Karpas-422 (cell line): ENCODE measurements around the gene LSM7. TPM values are rescaled to one million over a fixed set of nuclear protein-coding genes. Genes with fewer than 3 reads are reported as not detected.
"Not testable (repeated sequence)": the region's sequence is repeated elsewhere in the genome, so short reads cannot be mapped to it uniquely, and the experiment has no call there.

Experiments
- DNase-seq: peaks from one replicate; pipeline ENCODE4 v3.0.0-alpha.2; 2015
- H2AFZ ChIP-seq: fragments of 200-600 bp; sonication (generic); 2 replicates; pipeline ENCODE4 v1.6.1; 2014; ENCODE audit warnings: antibody characterized with exemption, low read length, mixed read lengths
- H3K27ac ChIP-seq: fragments of 200-600 bp; sonication (generic); 2 replicates; pipeline ENCODE4 v1.5.1; 2014; ENCODE audit warnings: mild to moderate bottlenecking, low read length, moderate library complexity
- H3K27me3 ChIP-seq: fragments of 200-600 bp; sonication (generic); 2 replicates; pipeline ENCODE4 v1.6.1; 2014; ENCODE audit warnings: low read length, mixed read lengths
- H3K36me3 ChIP-seq: fragments of 200-600 bp; sonication (generic); 2 replicates; pipeline ENCODE4 v1.6.1; 2014; ENCODE audit warnings: low read length, mixed read lengths; ENCODE audit not compliant: insufficient read depth
- H3K4me1 ChIP-seq: fragments of 200-600 bp; sonication (generic); 2 replicates; pipeline ENCODE4 v1.6.1; 2014; ENCODE audit warnings: mild to moderate bottlenecking, low read length, mixed read lengths
- H3K4me2 ChIP-seq: fragments of 200-600 bp; sonication (generic); 2 replicates; pipeline ENCODE4 v1.6.1; 2014; ENCODE audit warnings: low read length, low read depth, mild to moderate bottlenecking; ENCODE audit not compliant: poor library complexity, severe bottlenecking
- H3K4me3 ChIP-seq: fragments of 200-600 bp; sonication (generic); 2 replicates; pipeline ENCODE4 v1.5.1; 2014; ENCODE audit warnings: mild to moderate bottlenecking, antibody characterized with exemption, low read length, mixed read lengths
- H3K79me2 ChIP-seq: fragments of 200-600 bp; sonication (generic); 2 replicates; pipeline ENCODE4 v1.6.1; 2014; ENCODE audit warnings: mild to moderate bottlenecking, low read length, mixed read lengths
- H3K9ac ChIP-seq: fragments of 200-600 bp; sonication (generic); 2 replicates; pipeline ENCODE4 v1.6.0; 2014; ENCODE audit warnings: low read length
- H3K9me2 ChIP-seq: fragments of 200-600 bp; sonication (generic), shearing (Covaris generic); replicated peaks from 2 replicates; pipeline ENCODE4 v1.6.0; 2014; ENCODE audit warnings: mild to moderate bottlenecking, low read length, moderate library complexity; ENCODE audit not compliant: insufficient read depth
- H3K9me3 ChIP-seq: fragments of 300-700, 200-600 bp; sonication (generic); 2 replicates; pipeline ENCODE4 v1.6.1; 2014; ENCODE audit warnings: low read length, mixed read lengths
- H4K20me1 ChIP-seq: fragments of 200-600 bp; sonication (generic); 2 replicates; pipeline ENCODE4 v1.6.1; 2014; ENCODE audit warnings: mild to moderate bottlenecking, antibody characterized with exemption, low read length, low read depth; ENCODE audit not compliant: insufficient read depth
- total RNA-seq: library from RNA; depleted of rRNA; stranded (reverse); fragments of >200 nt; shearing (Covaris generic); gene quantifications from 2 replicates; pipeline ENCODE4 v1.2.3, GENCODE V29; 2014; ENCODE audit warnings: low replicate concordance

The LSM7 gene
- total RNA-seq, 1 experiment from 2014 or later, result 140 TPM

DNA sequence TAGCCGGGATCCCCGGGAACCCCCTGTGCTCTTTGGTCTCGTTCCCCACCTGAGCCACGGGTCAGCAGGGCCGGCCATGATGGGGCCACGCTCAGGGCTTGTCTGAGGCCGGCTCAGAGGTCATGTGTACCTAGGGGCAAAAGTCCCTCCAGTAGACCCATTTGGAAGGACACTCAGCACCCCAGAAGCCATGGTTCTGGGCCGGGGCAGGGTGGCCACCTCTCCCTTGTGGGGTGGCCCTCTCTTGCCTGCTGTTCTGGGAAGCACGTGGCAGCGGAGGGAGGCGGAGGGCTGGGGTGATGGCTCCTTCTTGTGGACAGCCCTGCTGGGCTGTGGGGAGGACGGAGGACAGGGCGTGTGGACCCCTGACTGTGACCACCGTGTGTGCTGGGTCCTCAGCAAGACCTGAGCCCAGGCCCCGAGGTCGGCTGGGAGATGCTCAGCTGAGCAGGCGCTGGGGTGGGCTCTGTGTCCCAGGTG, 40.0 kb downstream of the LSM7 start:
- no peak for DNase-seq

DNA sequence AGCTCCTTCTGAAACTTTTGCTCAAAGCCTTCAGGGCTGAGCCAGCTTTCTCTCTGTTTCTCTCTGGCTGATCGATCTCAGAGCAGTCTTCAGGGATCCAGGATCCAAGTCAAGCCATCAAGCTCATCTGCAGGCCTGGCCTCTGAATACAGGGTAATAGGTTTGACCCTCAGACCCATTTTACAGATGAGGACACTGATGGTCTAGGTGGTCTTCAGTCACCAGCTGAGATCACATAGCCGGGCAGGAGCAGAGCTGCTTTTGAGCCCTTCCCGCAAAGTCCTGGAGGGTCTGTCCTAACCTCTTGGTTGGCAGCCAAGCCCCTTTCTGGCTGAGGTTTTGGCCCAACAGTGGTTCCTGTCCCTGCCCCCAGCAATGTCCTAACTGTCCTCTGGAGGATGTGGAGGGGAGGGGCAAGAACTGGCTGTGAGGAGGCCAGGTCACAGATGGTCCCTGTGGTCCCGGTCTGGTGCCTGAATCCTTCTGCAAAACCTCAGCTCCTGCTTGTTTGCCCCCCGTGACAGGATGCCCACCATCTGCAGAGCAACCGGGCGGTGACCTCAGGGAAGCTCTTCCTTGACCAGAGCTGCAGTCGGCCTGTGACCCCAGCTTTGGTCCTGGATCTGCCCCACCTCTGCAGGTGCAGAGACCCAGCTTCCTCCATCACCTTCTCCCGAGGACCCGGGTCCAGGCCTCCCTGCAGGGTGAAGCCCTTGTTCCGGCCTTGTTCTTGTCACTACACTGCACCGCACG, 40.6 kb downstream of the LSM7 start:
- no peaks in the 10 kb centered on the region; the same call in 1 of the 2 replicates for H4K20me1 ChIP-seq
- no peaks in the 10 kb centered on the region for H3K79me2 ChIP-seq
- no peak overlapping the region for H3K4me2 ChIP-seq
- H3K9me2 ChIP-seq, result no peaks in the 10 kb centered on the region
- no peak overlapping the region for H2AFZ ChIP-seq
- H3K36me3 ChIP-seq, result no peaks in the 10 kb centered on the region
- no peak overlapping the region for H3K4me3 ChIP-seq
- H3K4me1 ChIP-seq, result peaks cover 13% of the 10 kb centered on the region
- H3K9ac ChIP-seq, result no peak overlapping the region
- no peak overlapping the region for H3K27ac ChIP-seq
- no peaks in the 10 kb centered on the region for H3K27me3 ChIP-seq
- H3K9me3 ChIP-seq, result no peaks in the 10 kb centered on the region
- DNase-seq, result no peak

More for the DNA sequence above, 40.0 kb downstream of the LSM7 start:
- Histone ChIP-seq H4K20me1 (no peaks in the 10 kb centered on the region), H3K9me3 (no peaks in the 10 kb centered on the region), H3K27ac (no peak overlapping the region), H3K79me2 (no peaks in the 10 kb centered on the region), H3K9me2 (no peaks in the 10 kb centered on the region), H3K36me3 (no peaks in the 10 kb centered on the region), H3K4me3 (no peak overlapping the region), H3K4me2 (no peak overlapping the region), H3K4me1 (peaks cover 13% of the 10 kb centered on the region), H3K9ac (no peak overlapping the region), H3K27me3 (no peaks in the 10 kb centered on the region), H2AFZ (no peak overlapping the region)

DNA sequence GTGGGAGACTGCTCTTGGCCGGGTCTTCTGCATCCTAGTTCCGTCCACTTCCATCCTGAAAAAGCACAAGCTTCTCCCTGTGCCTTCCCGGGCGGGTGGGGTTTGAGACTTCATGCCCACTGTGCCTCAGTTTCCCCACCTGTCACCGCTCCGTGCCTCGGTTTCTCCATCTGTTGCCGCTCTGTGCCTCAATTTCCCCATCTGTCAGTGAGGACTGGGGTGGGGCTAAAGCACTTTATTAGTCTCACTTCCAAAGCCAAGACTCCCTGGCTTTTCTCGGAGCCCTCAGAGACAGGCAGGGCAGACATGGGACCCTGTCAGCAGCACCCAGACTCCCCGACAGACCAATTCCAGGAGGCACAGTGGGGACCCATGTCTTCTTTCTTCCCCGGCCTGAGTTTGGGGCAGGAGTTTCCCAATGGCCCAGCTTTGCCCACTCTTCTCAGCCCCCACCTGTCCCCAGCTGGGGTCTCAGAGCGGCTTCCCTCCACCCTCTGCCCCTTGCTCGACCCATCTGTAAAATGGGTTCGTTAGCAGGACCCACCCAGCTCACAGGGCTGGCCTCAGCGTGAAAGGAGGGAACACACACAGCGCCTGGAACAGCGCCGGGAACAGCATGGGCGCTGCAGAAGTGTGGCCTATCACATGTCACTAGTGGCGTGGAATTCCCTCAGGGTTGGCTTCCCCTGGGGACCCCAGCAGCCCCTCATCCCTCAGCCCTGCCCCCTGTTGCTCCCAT, 41.8 kb downstream of the LSM7 start:
- H3K4me2 ChIP-seq, result no peak overlapping the region
- no peak overlapping the region for H3K4me3 ChIP-seq
- no peaks in the 10 kb centered on the region for H3K27me3 ChIP-seq
- no peak for DNase-seq
- H3K9me2 ChIP-seq, result no peaks in the 10 kb centered on the region
- H2AFZ ChIP-seq, result no peak overlapping the region
- peaks cover 13% of the 10 kb centered on the region for H3K4me1 ChIP-seq
- H3K9ac ChIP-seq, result no peak overlapping the region
- H3K9me3 ChIP-seq, result no peaks in the 10 kb centered on the region
- no peaks in the 10 kb centered on the region; the same call in 1 of the 2 replicates for H4K20me1 ChIP-seq
- H3K36me3 ChIP-seq, result no peaks in the 10 kb centered on the region
- H3K79me2 ChIP-seq, result no peaks in the 10 kb centered on the region
- no peak overlapping the region for H3K27ac ChIP-seq

DNA sequence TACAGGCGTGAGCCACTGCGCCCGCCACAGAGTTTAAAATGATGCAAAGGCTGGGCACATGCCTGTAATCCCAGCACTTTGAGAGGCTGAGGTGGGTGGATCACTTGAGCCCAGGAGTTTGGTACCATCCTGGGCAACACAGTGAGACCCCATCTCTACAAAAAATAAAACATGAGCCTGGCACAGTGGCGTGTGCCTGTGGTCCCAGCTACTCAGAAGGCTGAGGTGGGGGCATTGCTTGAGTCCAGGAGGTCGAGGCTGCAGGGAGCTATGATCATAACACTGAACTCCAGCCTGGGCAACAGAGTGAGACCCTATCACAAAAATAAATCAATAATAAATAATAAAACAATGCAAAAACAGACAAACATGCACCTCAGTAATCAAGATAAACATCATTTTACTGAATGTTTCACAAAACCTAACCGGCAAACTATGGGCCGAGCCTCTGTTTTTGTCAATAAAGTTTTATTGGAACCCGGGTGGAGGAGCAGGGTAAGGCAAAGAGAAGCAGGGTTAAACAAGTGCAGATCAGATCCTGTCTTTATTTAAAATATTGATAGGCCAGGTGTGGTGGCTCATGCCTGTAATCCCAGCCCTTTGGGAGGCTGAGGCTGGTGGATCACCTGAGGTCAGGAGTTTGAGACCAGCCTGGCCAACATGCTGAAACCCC, 44.4 kb downstream of the LSM7 start:
- Histone ChIP-seq H3K4me3 (no peak overlapping the region), H3K27ac (no peak overlapping the region), H3K9ac (no peak overlapping the region), H3K79me2 (no peaks in the 10 kb centered on the region), H3K9me2 (no peaks in the 10 kb centered on the region), H3K27me3 (no peaks in the 10 kb centered on the region), H3K36me3 (no peaks in the 10 kb centered on the region), H4K20me1 (peaks cover under 1% of the 10 kb centered on the region; the same call in 1 of the 2 replicates), H2AFZ (no peak overlapping the region), H3K9me3 (no peaks in the 10 kb centered on the region), H3K4me2 (no peak overlapping the region), H3K4me1 (peaks cover 1% of the 10 kb centered on the region)
- peak; percentile 55 for DNase-seq

DNA sequence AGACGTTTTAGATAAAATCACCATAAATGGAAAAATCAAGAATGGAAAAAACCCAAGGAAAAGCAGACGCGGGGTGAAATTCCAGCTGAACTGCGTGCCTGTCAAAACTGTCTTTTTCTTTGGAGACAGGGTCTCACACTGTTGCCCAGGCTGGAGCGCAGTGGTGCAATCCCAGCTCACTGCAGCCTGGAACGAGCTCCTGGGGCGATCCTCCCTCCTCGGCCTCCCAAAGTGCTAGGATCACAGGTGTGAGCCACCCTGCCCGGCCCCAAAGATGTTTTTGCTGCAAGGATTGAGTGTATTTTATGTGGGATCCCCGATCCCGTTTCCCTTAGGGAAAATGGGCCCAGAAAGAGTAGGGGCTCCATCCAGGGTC, 45.5 kb downstream of the LSM7 start:
- Histone ChIP-seq H3K4me2 (no peak overlapping the region), H2AFZ (no peak overlapping the region), H3K27me3 (no peaks in the 10 kb centered on the region), H3K9me2 (no peaks in the 10 kb centered on the region), H3K4me3 (no peak overlapping the region), H3K36me3 (no peaks in the 10 kb centered on the region), H3K9ac (no peak overlapping the region), H3K27ac (no peak overlapping the region), H3K4me1 (no peaks in the 10 kb centered on the region), H3K9me3 (no peaks in the 10 kb centered on the region), H3K79me2 (no peaks in the 10 kb centered on the region), H4K20me1 (peaks cover 7% of the 10 kb centered on the region; the same call in 1 of the 2 replicates)
- DNase-seq, result no peak

DNA sequence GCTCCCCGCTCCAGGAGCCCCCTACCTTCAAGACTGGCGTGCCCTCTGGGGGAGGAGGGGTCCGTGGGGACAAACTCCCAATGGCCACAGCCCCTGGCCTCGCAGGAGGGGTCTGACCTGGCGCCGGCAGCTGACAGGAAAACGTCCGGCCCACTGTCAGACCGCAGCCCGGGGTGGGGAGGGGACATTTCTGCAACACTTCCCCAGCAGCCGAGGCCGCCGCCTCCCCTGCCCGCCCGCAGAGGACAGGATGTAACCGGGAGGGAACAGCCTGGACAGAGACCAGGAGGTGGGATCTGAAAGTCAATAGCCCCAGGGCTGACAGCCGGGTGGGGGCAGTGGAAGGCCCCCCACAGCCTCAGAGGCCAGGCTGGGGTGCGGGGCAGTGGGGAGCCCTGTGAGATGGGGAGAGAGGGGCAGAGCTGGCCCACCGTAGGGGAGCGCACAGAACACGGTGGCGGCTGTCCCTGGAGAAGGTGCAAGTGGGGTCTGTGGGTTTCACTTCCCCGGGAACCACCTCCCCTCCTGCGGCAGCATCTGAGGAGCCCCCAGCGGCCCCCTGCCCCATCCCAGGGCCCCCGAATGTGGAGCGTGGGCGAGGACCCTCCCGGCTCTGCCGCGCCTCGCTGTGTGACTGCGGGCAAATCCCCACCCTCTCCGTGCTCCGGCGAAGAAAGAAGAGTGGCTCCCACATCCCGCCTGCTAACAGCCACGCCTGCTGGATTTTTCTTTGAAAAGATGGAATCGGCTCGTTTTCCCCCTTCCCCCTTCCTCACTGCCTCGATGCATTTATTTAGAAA, 46.1 kb downstream of the LSM7 start, which contains the start of gene PEAK3:
TSS of gene PEAK3 (minus strand) at position 114 of the 800 bp plus-strand sequence. CDS start 1,244 bp downstream, outside the sequence.
- no peaks in the 10 kb centered on the region for H3K79me2 ChIP-seq
- H3K4me3 ChIP-seq, result no peak within 1 kb of the TSS
- no peak for DNase-seq
- no peaks in the 10 kb centered on the region for H3K9me2 ChIP-seq
- no peaks in the 10 kb centered on the region for H3K4me1 ChIP-seq
- no peak within 1 kb of the TSS for H3K9ac ChIP-seq
- H3K9me3 ChIP-seq, result no peaks in the 10 kb centered on the region
- H3K36me3 ChIP-seq, result no peaks in the 10 kb centered on the region
- H3K27me3 ChIP-seq, result no peaks in the 10 kb centered on the region
- H2AFZ ChIP-seq, result no peak within 1 kb of the TSS
- peaks cover 7% of the 10 kb centered on the region; the same call in 1 of the 2 replicates for H4K20me1 ChIP-seq
- no peak within 1 kb of the TSS for H3K4me2 ChIP-seq
- H3K27ac ChIP-seq, result no peak within 1 kb of the TSS

DNA sequence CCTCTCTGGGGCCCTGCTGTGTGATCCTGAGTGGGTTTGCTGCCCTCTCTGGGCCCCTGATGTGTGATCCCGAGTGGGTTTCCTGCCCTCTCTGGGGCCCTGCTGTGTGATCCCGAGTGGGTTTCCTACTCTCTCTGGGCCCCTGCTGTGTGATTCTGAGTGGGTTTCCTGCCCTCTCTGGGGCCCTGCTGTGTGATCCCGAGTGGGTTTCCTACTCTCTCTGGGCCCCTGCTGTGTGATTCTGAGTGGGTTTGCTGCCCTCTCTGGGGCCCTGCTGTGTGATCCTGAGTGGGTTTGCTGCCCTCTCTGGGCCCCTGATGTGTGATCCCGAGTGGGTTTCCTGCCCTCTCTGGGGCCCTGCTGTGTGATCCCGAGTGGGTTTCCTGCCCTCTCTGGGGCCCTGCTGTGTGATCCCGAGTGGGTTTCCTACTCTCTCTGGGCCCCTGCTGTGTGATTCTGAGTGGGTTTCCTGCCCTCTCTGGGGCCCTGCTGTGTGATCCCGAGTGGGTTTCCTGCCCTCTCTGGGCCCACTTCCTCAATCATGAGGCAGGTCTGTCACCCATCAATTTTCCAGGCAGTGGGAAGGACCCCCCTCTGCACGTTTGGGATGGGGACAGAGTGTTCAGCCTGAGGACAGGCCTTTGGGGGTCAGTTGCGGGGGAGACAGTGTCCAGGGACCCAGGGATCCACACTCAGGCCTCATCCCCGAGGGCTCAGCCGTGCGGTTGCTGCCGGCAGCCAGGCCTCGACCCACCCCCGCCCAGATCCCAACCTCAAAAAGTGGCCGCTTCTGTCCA, 46.9 kb downstream of the LSM7 start:
- H3K9ac ChIP-seq, H3K79me2 ChIP-seq, H3K27me3 ChIP-seq, H3K27ac ChIP-seq, H3K4me3 ChIP-seq, H3K9me2 ChIP-seq, H3K9me3 ChIP-seq, H2AFZ ChIP-seq, H3K4me2 ChIP-seq, H3K4me1 ChIP-seq, H4K20me1 ChIP-seq, DNase-seq, H3K36me3 ChIP-seq: not testable (repeated sequence)
